ENCODE measurements around the gene FOXP1.

FOXP1 gene

GRCh38 chr3:71564361-71564760 is 19.2 kb downstream of the FOXP1 start:
- peak; percentile 22 for DNase-seq (ENCODE audit: low spot score)

- no peak for DNase-seq (ENCODE audit: low spot score)
Observed at GRCh38 chr3:71563827-71564226, 19.7 kb downstream of the FOXP1 start.

GRCh38 chr3:71562938-71563337 is 20.6 kb downstream of the FOXP1 start:
- DNase-seq (ENCODE audit: low spot score): no peak

- DNase-seq (ENCODE audit: low spot score): no peak
Observed at GRCh38 chr3:71560665-71561064, 22.9 kb downstream of the FOXP1 start.

GRCh38 chr3:71559578-71560162 is 23.9 kb downstream of the FOXP1 start:
- DNase-seq (ENCODE audit: low spot score): no peak

- DNase-seq (ENCODE audit: low spot score): no peak
Observed at GRCh38 chr3:71559021-71559420, 24.5 kb downstream of the FOXP1 start.

GRCh38 chr3:71554649-71555048 is 28.9 kb downstream of the FOXP1 start:
- DNase-seq (ENCODE audit: low spot score): no peak

- peak; percentile 25 for DNase-seq (ENCODE audit: low spot score)
Observed at GRCh38 chr3:71551311-71551919, 32.1 kb downstream of the FOXP1 start.

- DNase-seq (ENCODE audit: low spot score): no peak
Observed at GRCh38 chr3:71549951-71550350, 33.6 kb downstream of the FOXP1 start.

- DNase-seq (ENCODE audit: low spot score): no peak
Observed at GRCh38 chr3:71548705-71549384, 34.7 kb downstream of the FOXP1 start.

- no peak for DNase-seq (ENCODE audit: low spot score)
Observed at GRCh38 chr3:71547249-71548198, 36.0 kb downstream of the FOXP1 start.

- DNase-seq (ENCODE audit: low spot score): no peak
Observed at GRCh38 chr3:71546821-71547220, 36.7 kb downstream of the FOXP1 start.

GRCh38 chr3:71545330-71545729 is 38.2 kb downstream of the FOXP1 start:
- DNase-seq (ENCODE audit: low spot score): no peak

GRCh38 chr3:71543371-71544016 is 40.0 kb downstream of the FOXP1 start:
- no peak for DNase-seq (ENCODE audit: low spot score)

GRCh38 chr3:71542521-71543370 is 40.8 kb downstream of the FOXP1 start:
- peak; percentile 91 for DNase-seq (ENCODE audit: low spot score)

- DNase-seq (ENCODE audit: low spot score): no peak
Observed at GRCh38 chr3:71541313-71541712, 42.2 kb downstream of the FOXP1 start.

- DNase-seq (ENCODE audit: low spot score): peak; percentile 86
Observed at GRCh38 chr3:71537211-71537611, 46.3 kb downstream of the FOXP1 start.

- peak; percentile 66 for DNase-seq (ENCODE audit: low spot score)
Observed at GRCh38 chr3:71536376-71536965, 47.1 kb downstream of the FOXP1 start.

GRCh38 chr3:71533588-71533987 is 49.9 kb downstream of the FOXP1 start:
- no peak for DNase-seq (ENCODE audit: low spot score)

GRCh38 chr3:71532639-71533395 is 50.7 kb downstream of the FOXP1 start:
- DNase-seq (ENCODE audit: low spot score): no peak
